CD4-positive, alpha-beta T cell treated with Interleukin-4 for 4 hours (primary cell): ENCODE measurements around the gene NEB.

ENCODE experiments used
- DNase-seq: peaks from one replicate; pipeline ENCODE4 v3.0.0-alpha.2; 2020

NEB gene

GRCh38 chr2:151691631-151692030 lies 42.6 kb downstream of the NEB start:
- DNase-seq = no peak

- DNase-seq = no peak
Observed at GRCh38 chr2:151688719-151689118, 45.6 kb downstream of the NEB start.

- no peak for DNase-seq
Observed at GRCh38 chr2:151682459-151683003, 51.7 kb downstream of the NEB start.

- DNase-seq = no peak
Observed at GRCh38 chr2:151681051-151681450, 53.2 kb downstream of the NEB start.

GRCh38 chr2:151679994-151680393 lies 54.3 kb downstream of the NEB start:
- DNase-seq = no peak

GRCh38 chr2:151678849-151679248 lies 55.4 kb downstream of the NEB start:
- DNase-seq = no peak

- no peak for DNase-seq
Observed at GRCh38 chr2:151673016-151673415, 61.3 kb downstream of the NEB start.

- DNase-seq = no peak
Observed at GRCh38 chr2:151672277-151672676, 62.0 kb downstream of the NEB start.

- DNase-seq = no peak
Observed at GRCh38 chr2:151670846-151671597, 63.3 kb downstream of the NEB start.

GRCh38 chr2:151670346-151670745 lies 63.9 kb downstream of the NEB start:
- no peak for DNase-seq

GRCh38 chr2:151669585-151670081 lies 64.6 kb downstream of the NEB start:
- peak; percentile 46 for DNase-seq

- DNase-seq = no peak
Observed at GRCh38 chr2:151668737-151669136, 65.5 kb downstream of the NEB start.

GRCh38 chr2:151665959-151666358 lies 68.3 kb downstream of the NEB start:
- DNase-seq = no peak

GRCh38 chr2:151664520-151664919 lies 69.8 kb downstream of the NEB start:
- no peak for DNase-seq

- DNase-seq = no peak
Observed at GRCh38 chr2:151661625-151662024, 72.7 kb downstream of the NEB start.

GRCh38 chr2:151658081-151658480 lies 76.2 kb downstream of the NEB start:
- DNase-seq = no peak

- no peak for DNase-seq
Observed at GRCh38 chr2:151657667-151658076, 76.6 kb downstream of the NEB start.

- DNase-seq = no peak
Observed at GRCh38 chr2:151655663-151656398, 78.4 kb downstream of the NEB start.

- DNase-seq = no peak
Observed at GRCh38 chr2:151654891-151655290, 79.4 kb downstream of the NEB start.

- no peak for DNase-seq
Observed at GRCh38 chr2:151654085-151654484, 80.2 kb downstream of the NEB start.

- DNase-seq = no peak
Observed at GRCh38 chr2:151651274-151651673, 83.0 kb downstream of the NEB start.

- no peak for DNase-seq
Observed at GRCh38 chr2:151650456-151650855, 83.8 kb downstream of the NEB start.

- DNase-seq = no peak
Observed at GRCh38 chr2:151649966-151650365, 84.3 kb downstream of the NEB start.

- no peak for DNase-seq
Observed at GRCh38 chr2:151649400-151649799, 84.9 kb downstream of the NEB start.
